ENCODE data around the gene IP6K2. TPM values are rescaled to one million over a fixed set of nuclear protein-coding genes. Genes with fewer than 3 reads are reported as not detected.

IP6K2 gene
- total RNA-seq, 4 donors from 2014 or later: 64.3 to 145 (median 93.0) TPM

GRCh38 chr3:48695393-48695753 is 21.6 kb downstream of the IP6K2 start:
- H3K9me3 ChIP-seq: no peaks in the 10 kb centered on the region
- H3K27me3 ChIP-seq: no peaks in the 10 kb centered on the region
- DNase-seq: peak in 1 of 2 donors; percentile 8
- TF ChIP-seq, protein P1, sequence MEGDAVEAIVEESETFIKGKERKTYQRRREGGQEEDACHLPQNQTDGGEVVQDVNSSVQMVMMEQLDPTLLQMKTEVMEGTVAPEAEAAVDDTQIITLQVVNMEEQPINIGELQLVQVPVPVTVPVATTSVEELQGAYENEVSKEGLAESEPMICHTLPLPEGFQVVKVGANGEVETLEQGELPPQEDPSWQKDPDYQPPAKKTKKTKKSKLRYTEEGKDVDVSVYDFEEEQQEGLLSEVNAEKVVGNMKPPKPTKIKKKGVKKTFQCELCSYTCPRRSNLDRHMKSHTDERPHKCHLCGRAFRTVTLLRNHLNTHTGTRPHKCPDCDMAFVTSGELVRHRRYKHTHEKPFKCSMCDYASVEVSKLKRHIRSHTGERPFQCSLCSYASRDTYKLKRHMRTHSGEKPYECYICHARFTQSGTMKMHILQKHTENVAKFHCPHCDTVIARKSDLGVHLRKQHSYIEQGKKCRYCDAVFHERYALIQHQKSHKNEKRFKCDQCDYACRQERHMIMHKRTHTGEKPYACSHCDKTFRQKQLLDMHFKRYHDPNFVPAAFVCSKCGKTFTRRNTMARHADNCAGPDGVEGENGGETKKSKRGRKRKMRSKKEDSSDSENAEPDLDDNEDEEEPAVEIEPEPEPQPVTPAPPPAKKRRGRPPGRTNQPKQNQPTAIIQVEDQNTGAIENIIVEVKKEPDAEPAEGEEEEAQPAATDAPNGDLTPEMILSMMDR (IDR thresholded peaks at IDR 0.05): no peak
- TF ChIP-seq POLR2A (IDR thresholded peaks at IDR 0.05): no peak
- 70 to 75% methylated on average over 9 of the region's 9 CpGs for WGBS, 2 donors
- H3K4me3 ChIP-seq (replicated peaks in 1 of 3): peak overlapping the region in 1 of 3 donors; percentile 5
- peaks cover 46 to 48% of the 10 kb centered on the region in 2 donors for H3K36me3 ChIP-seq
- peak overlapping the region; percentile 26 to 58 (median 39) for H3K27ac ChIP-seq
- no peaks in the 10 kb centered on the region for H3K4me1 ChIP-seq
- intact Hi-C loops (cut with DNase I): no loop called here

GRCh38 chr3:48694610-48695392 is 22.2 kb downstream of the IP6K2 start:
- Histone ChIP-seq H3K27me3 (no peaks in the 10 kb centered on the region), H3K4me1 (no peaks in the 10 kb centered on the region), H3K4me3 (replicated peaks in 1 of 3) (peak overlapping the region in 1 of 3 donors; percentile 5), H3K27ac (peak overlapping the region; percentile 26 to 58 (median 39)), H3K36me3 (peaks cover 46 to 53% of the 10 kb centered on the region in 2 donors), H3K9me3 (no peaks in the 10 kb centered on the region)
- intact Hi-C loops (cut with DNase I): no loop called here
- peak; percentile 60 to 61 for DNase-seq
- TF ChIP-seq, protein P1 (IDR thresholded peaks at IDR 0.05): no peak
- TF ChIP-seq POLR2A (IDR thresholded peaks at IDR 0.05): no peak
- WGBS, 2 donors: 67 to 72% methylated on average over 22 to 23 of the region's 23 CpGs

GRCh38 chr3:48693826-48694225 is 23.2 kb downstream of the IP6K2 start:
- TF ChIP-seq, protein P1 (IDR thresholded peaks at IDR 0.05): no peak
- no peak for TF ChIP-seq POLR2A (IDR thresholded peaks at IDR 0.05)
- Histone ChIP-seq H3K36me3 (peaks cover 56 to 63% of the 10 kb centered on the region in 2 donors), H3K4me3 (replicated peaks in 1 of 3) (no peak overlapping the region), H3K9me3 (no peaks in the 10 kb centered on the region), H3K27me3 (no peaks in the 10 kb centered on the region), H3K27ac (peak overlapping the region in 1 of 3 donors; percentile 58), H3K4me1 (no peaks in the 10 kb centered on the region)
- intact Hi-C loops (cut with DNase I): no loop called here
- 81 to 82% methylated on average over 8 of the region's 8 CpGs for WGBS, 2 donors
- DNase-seq: no peak

GRCh38 chr3:48692551-48692950 is 24.5 kb downstream of the IP6K2 start:
- no peaks in the 10 kb centered on the region for H3K27me3 ChIP-seq
- TF ChIP-seq, protein P1 (IDR thresholded peaks at IDR 0.05): no peak
- no peak for TF ChIP-seq POLR2A (IDR thresholded peaks at IDR 0.05)
- peaks cover 69 to 73% of the 10 kb centered on the region in 2 donors for H3K36me3 ChIP-seq
- no peak overlapping the region for H3K27ac ChIP-seq
- intact Hi-C loops (cut with DNase I): no loop called here
- H3K9me3 ChIP-seq: no peaks in the 10 kb centered on the region
- no peak for DNase-seq
- H3K4me3 ChIP-seq (replicated peaks in 1 of 3): no peak overlapping the region
- H3K4me1 ChIP-seq: no peaks in the 10 kb centered on the region

DNA sequence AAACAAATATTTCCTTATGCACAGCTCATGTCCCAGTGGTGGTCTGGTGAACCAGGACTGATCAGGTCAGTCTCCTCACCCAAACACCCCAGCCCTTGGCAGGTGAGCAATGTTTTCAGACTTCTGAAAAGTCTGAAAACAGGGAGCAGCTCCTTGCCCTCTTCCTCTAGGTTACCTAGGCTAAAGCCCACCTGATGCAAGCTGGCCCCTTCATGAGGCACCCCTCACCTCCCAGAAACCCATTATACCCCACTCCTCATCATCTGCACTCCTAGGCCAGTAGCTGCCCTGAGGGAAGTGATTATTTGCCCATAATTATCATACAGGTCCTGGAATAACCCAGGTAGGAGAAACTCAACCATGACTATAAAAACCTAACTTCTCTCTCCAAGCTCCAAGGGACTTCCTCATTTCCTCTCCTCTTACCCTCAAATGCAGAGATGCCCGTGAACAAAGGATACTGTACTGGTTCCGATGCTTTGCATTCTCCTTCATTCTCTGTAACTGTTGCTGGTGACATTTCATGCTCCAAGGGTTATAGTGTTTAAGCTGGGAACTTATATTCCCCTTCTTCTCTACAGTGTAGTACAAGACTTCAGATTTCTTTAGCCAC is 26.1 kb downstream of the IP6K2 start:
- H3K27ac ChIP-seq: no peak overlapping the region
- TF ChIP-seq, protein P1 (IDR thresholded peaks at IDR 0.05): no peak
- no peak for TF ChIP-seq POLR2A (IDR thresholded peaks at IDR 0.05)
- 95 to 96% methylated on average over 2 of the region's 2 CpGs for WGBS, 2 donors
- peaks cover 71 to 77% of the 10 kb centered on the region in 2 donors for H3K36me3 ChIP-seq
- intact Hi-C loops (cut with DNase I): no loop called here
- peaks cover 4 to 5% of the 10 kb centered on the region in 2 donors for H3K4me1 ChIP-seq
- H3K9me3 ChIP-seq: no peaks in the 10 kb centered on the region
- H3K4me3 ChIP-seq (replicated peaks in 1 of 3): no peak overlapping the region
- no peaks in the 10 kb centered on the region for H3K27me3 ChIP-seq
- no peak for DNase-seq

Data from thyroid gland (tissue), 4 donors.